Measurements from ENCODE around the gene IFNA10.
"Not testable (repeated sequence)": the region's sequence is repeated elsewhere in the genome, so short reads cannot be mapped to it uniquely, and the experiment has no call there.

Gene IFNA10

DNA sequence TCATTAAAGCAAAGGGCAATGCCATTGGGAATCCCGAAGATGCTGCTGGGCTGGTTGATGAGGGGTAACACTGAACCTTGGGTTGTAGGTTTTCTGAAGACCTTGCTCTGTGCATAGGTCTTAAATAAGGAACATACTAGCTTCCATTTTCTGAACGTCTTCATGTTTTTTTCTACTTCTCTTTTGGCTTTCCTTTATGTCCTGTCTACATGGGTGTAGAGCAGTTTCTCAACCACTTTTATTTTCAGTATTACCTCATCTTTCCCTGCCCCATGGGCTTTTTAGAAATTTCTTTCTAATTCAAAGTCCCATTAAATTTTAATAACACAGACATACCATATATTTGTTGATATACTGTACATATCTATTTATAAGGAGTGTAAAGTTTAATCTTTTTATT is 33.0 kb upstream of the IFNA10 start, which contains the start of gene IFNA14:
TSS of gene IFNA14 (minus strand) at position 95 of the 400 bp plus-strand sequence. CDS start at position 25, 70 bp downstream.
- H3K27me3 ChIP-seq (ENCODE audit: insufficient read depth, low read length) = no peaks in the 10 kb centered on the region

GRCh38 chr9:21236360-21236714 is 29.4 kb upstream of the IFNA10 start:
- not testable (repeated sequence) for H2AFZ ChIP-seq (ENCODE audit: low read length)

More for the DNA sequence above, 33.0 kb upstream of the IFNA10 start, which contains the start of gene IFNA14:
- Histone ChIP-seq H4K20me1 (ENCODE audit: insufficient read depth, low read length) (no peaks in the 10 kb centered on the region), H3K4me3 (ENCODE audit: low read depth, low read length, poor library complexity, severe bottlenecking) (no peak within 1 kb of the TSS), H3F3A (ENCODE audit: insufficient read depth, low read length) (no peaks in the 10 kb centered on the region), H3K9me3 (ENCODE audit: low read length) (no peaks in the 10 kb centered on the region), H3K27ac (ENCODE audit: low read depth, low read length, poor library complexity, severe bottlenecking) (no peak within 1 kb of the TSS), H3K36me3 (ENCODE audit: insufficient read depth, low read length) (no peaks in the 10 kb centered on the region), H3K4me2 (ENCODE audit: low read length) (no peak within 1 kb of the TSS), H2AFZ (ENCODE audit: low read length) (no peak within 1 kb of the TSS), H3K9me2 (ENCODE audit: low read depth, low read length) (no peaks in the 10 kb centered on the region), H3K4me1 (ENCODE audit: insufficient read depth, low read length, severe bottlenecking) (no peaks in the 10 kb centered on the region), H3K79me2 (ENCODE audit: insufficient read depth, low read length) (no peaks in the 10 kb centered on the region), H3K9ac (ENCODE audit: low read length) (no peak within 1 kb of the TSS)
- TF ChIP-seq, protein P1, sequence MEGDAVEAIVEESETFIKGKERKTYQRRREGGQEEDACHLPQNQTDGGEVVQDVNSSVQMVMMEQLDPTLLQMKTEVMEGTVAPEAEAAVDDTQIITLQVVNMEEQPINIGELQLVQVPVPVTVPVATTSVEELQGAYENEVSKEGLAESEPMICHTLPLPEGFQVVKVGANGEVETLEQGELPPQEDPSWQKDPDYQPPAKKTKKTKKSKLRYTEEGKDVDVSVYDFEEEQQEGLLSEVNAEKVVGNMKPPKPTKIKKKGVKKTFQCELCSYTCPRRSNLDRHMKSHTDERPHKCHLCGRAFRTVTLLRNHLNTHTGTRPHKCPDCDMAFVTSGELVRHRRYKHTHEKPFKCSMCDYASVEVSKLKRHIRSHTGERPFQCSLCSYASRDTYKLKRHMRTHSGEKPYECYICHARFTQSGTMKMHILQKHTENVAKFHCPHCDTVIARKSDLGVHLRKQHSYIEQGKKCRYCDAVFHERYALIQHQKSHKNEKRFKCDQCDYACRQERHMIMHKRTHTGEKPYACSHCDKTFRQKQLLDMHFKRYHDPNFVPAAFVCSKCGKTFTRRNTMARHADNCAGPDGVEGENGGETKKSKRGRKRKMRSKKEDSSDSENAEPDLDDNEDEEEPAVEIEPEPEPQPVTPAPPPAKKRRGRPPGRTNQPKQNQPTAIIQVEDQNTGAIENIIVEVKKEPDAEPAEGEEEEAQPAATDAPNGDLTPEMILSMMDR (IDR thresholded peaks at IDR 0.05; ENCODE audit: low read length) = no peak
- TF ChIP-seq EZH2 (IDR thresholded peaks at IDR 0.05; ENCODE audit: borderline replicate concordance, low read length) = no peak

GRCh38 chr9:21235468-21236359 is 28.8 kb upstream of the IFNA10 start:
- not testable (repeated sequence) for H3K36me3 ChIP-seq (ENCODE audit: insufficient read depth, low read length); H3K4me3 ChIP-seq (ENCODE audit: low read depth, low read length, poor library complexity, severe bottlenecking); H2AFZ ChIP-seq (ENCODE audit: low read length); H3K9me2 ChIP-seq (ENCODE audit: low read depth, low read length); H3F3A ChIP-seq (ENCODE audit: insufficient read depth, low read length); H4K20me1 ChIP-seq (ENCODE audit: insufficient read depth, low read length); H3K79me2 ChIP-seq (ENCODE audit: insufficient read depth, low read length); H3K27ac ChIP-seq (ENCODE audit: low read depth, low read length, poor library complexity, severe bottlenecking); H3K9ac ChIP-seq (ENCODE audit: low read length); H3K4me1 ChIP-seq (ENCODE audit: insufficient read depth, low read length, severe bottlenecking); H3K4me2 ChIP-seq (ENCODE audit: low read length); H3K9me3 ChIP-seq (ENCODE audit: low read length); H3K27me3 ChIP-seq (ENCODE audit: insufficient read depth, low read length)
- TF ChIP-seq, protein P1 (IDR thresholded peaks at IDR 0.05; ENCODE audit: low read length) = peak; percentile 73

More at GRCh38 chr9:21236360-21236714, 29.4 kb upstream of the IFNA10 start:
- not testable (repeated sequence) for H3K27me3 ChIP-seq (ENCODE audit: insufficient read depth, low read length); H3K79me2 ChIP-seq (ENCODE audit: insufficient read depth, low read length); H3K36me3 ChIP-seq (ENCODE audit: insufficient read depth, low read length); H3K27ac ChIP-seq (ENCODE audit: low read depth, low read length, poor library complexity, severe bottlenecking); H3F3A ChIP-seq (ENCODE audit: insufficient read depth, low read length); H3K4me2 ChIP-seq (ENCODE audit: low read length); H3K9me3 ChIP-seq (ENCODE audit: low read length); H3K9me2 ChIP-seq (ENCODE audit: low read depth, low read length); H3K4me1 ChIP-seq (ENCODE audit: insufficient read depth, low read length, severe bottlenecking); H4K20me1 ChIP-seq (ENCODE audit: insufficient read depth, low read length); H3K9ac ChIP-seq (ENCODE audit: low read length); H3K4me3 ChIP-seq (ENCODE audit: low read depth, low read length, poor library complexity, severe bottlenecking)
